Uterus (tissue), 4 donors: ENCODE data around the gene HCN3. TPM values are rescaled to one million over a fixed set of nuclear protein-coding genes. Genes with fewer than 3 reads are reported as not detected.
"Not testable (repeated sequence)": the region's sequence is repeated elsewhere in the genome, so short reads cannot be mapped to it uniquely, and the experiment has no call there.

Source experiments
- DNase-seq, 2 donors: peaks; one replicate each; pipeline ENCODE4 v3.0.0-alpha.2; 2019 to 2020
- H3K27ac ChIP-seq, 2 donors: fragments of 200-600 bp; sonication (generic); 1 replicate in 1 of 2; 2 replicates in 1 of 2; pipeline ENCODE4 v1.5.1; 2016 to 2018
- H3K27me3 ChIP-seq, 2 donors: fragments of 200-600 bp; sonication (generic); one replicate each; pipeline ENCODE4 v1.5.1; 2018 to 2019; ENCODE audit warnings: control low read depth in 1 of 2
- H3K36me3 ChIP-seq, 2 donors: fragments of 200-600 bp; sonication (generic); one replicate each; pipeline ENCODE4 v1.5.1; 2019; ENCODE audit warnings: control low read depth in 1 of 2
- H3K4me1 ChIP-seq, 2 donors: fragments of 200-600 bp; sonication (generic); one replicate each; pipeline ENCODE4 v1.5.1; 2018 to 2019; ENCODE audit warnings: control low read depth in 1 of 2
- H3K4me3 ChIP-seq, 2 donors: fragments of 200-600 bp; sonication (generic); 1 replicate in 1 of 2; 2 replicates in 1 of 2; pipeline ENCODE4 v1.5.1; 2018 to 2019; ENCODE audit warnings: mild to moderate bottlenecking in 1 of 2
- H3K9me3 ChIP-seq, 2 donors: fragments of 200-600 bp; sonication (generic); one replicate each; pipeline ENCODE4 v1.5.1; 2019; ENCODE audit warnings: control low read depth in 1 of 2
- CTCF ChIP-seq, 4 experiments: fragments of 200-600 bp in 2 of 4; fragments of 450-650 bp in 2 of 4; sonication (generic) in 2 of 4; IDR thresholded peaks; one replicate each; pipeline ENCODE4 v1.5.1; 2016 to 2019; ENCODE audit warnings: antibody characterized with exemption in 4 of 4, mild to moderate bottlenecking in 2 of 4, moderate library complexity in 1 of 4
- POLR2A ChIP-seq, 2 donors: fragments of 450-650 bp; IDR thresholded peaks; one replicate each; pipeline ENCODE4 v1.6.1; 2016; ENCODE audit warnings: antibody characterized with exemption in 2 of 2, mild to moderate bottlenecking in 1 of 2, moderate library complexity in 1 of 2
- intact Hi-C: fragments of 100-400 bp; cut with DNase I; formaldehyde crosslinking; loops from one replicate; pipeline ENCODE4 v1.15.1; 2023; ENCODE audit warnings: low total_unique reads
- total RNA-seq, 4 donors: library from RNA; depleted of rRNA in 3 of 4; stranded (reverse); fragments of >200 nt in 3 of 4; gene quantifications; one replicate each; pipeline versions ENCODE4 v1.1.0 to v1.2.4, GENCODE V29; 2014 to 2023
- donor health status: DM: yes; HTN: yes; CAD: no.

Gene HCN3
- total RNA-seq, 4 donors from 2014 or later: 4.2 to 5.5 TPM; not detected in 2

DNA sequence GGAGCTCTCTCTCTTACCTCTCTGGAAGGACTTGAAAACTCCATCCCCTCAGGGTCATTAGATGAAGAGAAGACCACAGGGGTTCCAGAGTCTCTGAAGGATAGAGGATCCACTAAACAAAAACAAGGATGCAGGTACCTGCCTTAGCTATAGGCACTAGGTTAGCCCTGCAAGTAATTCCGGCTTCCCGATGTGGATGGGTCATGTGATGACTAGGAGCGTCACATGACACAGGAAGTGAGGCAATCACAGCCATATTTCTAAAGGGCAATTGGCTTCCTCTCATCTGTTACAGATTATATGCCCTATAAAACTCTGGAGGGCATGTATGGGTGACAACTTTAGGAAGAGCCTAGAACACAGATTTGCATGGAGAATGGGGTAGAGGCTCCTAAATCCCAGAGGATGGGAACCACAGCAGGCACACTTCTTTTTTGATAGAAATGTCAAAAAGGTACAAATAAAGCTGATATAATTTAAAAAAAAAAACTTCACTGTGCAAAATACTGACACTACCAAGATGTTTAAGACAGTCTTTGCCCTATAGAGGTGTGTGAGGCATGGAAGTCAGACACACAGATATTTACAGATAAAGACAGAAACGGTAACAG, 36.1 kb upstream of the HCN3 start:
- peak overlapping the region; percentile 33 to 34 for H3K4me3 ChIP-seq
- peaks cover 0 to 3% of the 10 kb centered on the region in 2 donors for H3K27me3 ChIP-seq
- peak; percentile 57 to 80 for DNase-seq
- H3K9me3 ChIP-seq: no peaks in the 10 kb centered on the region
- H3K4me1 ChIP-seq: peaks cover 0 to 3% of the 10 kb centered on the region in 2 donors
- H3K27ac ChIP-seq: peak overlapping the region; percentile 39 to 55
- intact Hi-C loops: no loop called here
- H3K36me3 ChIP-seq: no peaks in the 10 kb centered on the region
- TF ChIP-seq CTCF (IDR thresholded peaks at IDR 0.05) (no peak), POLR2A (IDR thresholded peaks at IDR 0.05) (no peak)

GRCh38 chr1:155241841-155242264, 35.4 kb upstream of the HCN3 start:
- no peaks in the 10 kb centered on the region for H3K36me3 ChIP-seq
- TF ChIP-seq POLR2A (IDR thresholded peaks at IDR 0.05) (no peak), CTCF (IDR thresholded peaks at IDR 0.05) (no peak)
- DNase-seq: no peak
- H3K27ac ChIP-seq: peak overlapping the region; percentile 39 to 55
- H3K4me3 ChIP-seq: no peak overlapping the region
- peaks cover 0 to 3% of the 10 kb centered on the region in 2 donors for H3K27me3 ChIP-seq
- intact Hi-C loops: no loop called here
- H3K4me1 ChIP-seq: peaks cover 0 to 3% of the 10 kb centered on the region in 2 donors
- H3K9me3 ChIP-seq: no peaks in the 10 kb centered on the region

- TF ChIP-seq POLR2A (IDR thresholded peaks at IDR 0.05) (no peak), CTCF (IDR thresholded peaks at IDR 0.05) (no peak)
- H3K9me3 ChIP-seq: no peaks in the 10 kb centered on the region
- H3K4me1 ChIP-seq: peaks cover 0 to 3% of the 10 kb centered on the region in 2 donors
- DNase-seq: no peak
- peak overlapping the region in 1 of 2 donors; percentile 51 for H3K4me3 ChIP-seq
- H3K27me3 ChIP-seq: peaks cover 0 to 3% of the 10 kb centered on the region in 2 donors
- intact Hi-C loops: no loop called here
- peak overlapping the region; percentile 93 to 94 for H3K27ac ChIP-seq
- H3K36me3 ChIP-seq: no peaks in the 10 kb centered on the region
Measured at GRCh38 chr1:155242805-155243358, 34.4 kb upstream of the HCN3 start.

GRCh38 chr1:155244368-155245162, 32.7 kb upstream of the HCN3 start:
- peak; percentile 97 to 99 for DNase-seq
- Histone ChIP-seq H3K4me1 (peaks cover 0 to 3% of the 10 kb centered on the region in 2 donors), H3K27ac (peak overlapping the region; percentile 93 to 94), H3K36me3 (no peaks in the 10 kb centered on the region), H3K9me3 (no peaks in the 10 kb centered on the region), H3K27me3 (peaks cover 0 to 3% of the 10 kb centered on the region in 2 donors), H3K4me3 (peak overlapping the region; percentile 47 to 51)
- intact Hi-C loops: no loop called here
- TF ChIP-seq CTCF (IDR thresholded peaks at IDR 0.05) (peak; percentile 63 to 100 (median 92)), POLR2A (IDR thresholded peaks at IDR 0.05) (peak; percentile 75 to 85)

DNA sequence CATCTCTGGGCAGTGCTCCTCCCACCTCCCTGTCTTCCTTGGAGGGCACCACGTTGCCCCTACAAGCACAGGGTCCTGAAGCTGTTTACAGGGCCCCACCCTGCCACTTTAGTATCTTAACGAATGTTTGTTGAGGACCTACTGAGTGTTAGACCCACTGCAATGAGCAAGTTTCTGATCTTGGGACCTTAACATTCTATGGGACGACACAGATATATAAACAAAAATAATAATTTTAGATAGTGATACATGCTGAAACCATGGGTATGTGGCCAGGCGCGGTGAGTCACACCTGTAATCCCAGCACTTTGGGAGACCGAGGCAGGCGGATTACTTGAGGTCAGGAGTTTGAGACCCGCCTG, 32.1 kb upstream of the HCN3 start:
- Histone ChIP-seq H3K4me3 (peak overlapping the region; percentile 47 to 51), H3K27ac (peak overlapping the region; percentile 93 to 94), H3K4me1 (peaks cover 0 to 4% of the 10 kb centered on the region in 2 donors), H3K27me3 (peaks cover 0 to 3% of the 10 kb centered on the region in 2 donors), H3K36me3 (no peaks in the 10 kb centered on the region), H3K9me3 (no peaks in the 10 kb centered on the region)
- TF ChIP-seq CTCF (IDR thresholded peaks at IDR 0.05): no peak
- TF ChIP-seq POLR2A (IDR thresholded peaks at IDR 0.05): no peak
- no peak for DNase-seq
- intact Hi-C loops: no loop called here

DNA sequence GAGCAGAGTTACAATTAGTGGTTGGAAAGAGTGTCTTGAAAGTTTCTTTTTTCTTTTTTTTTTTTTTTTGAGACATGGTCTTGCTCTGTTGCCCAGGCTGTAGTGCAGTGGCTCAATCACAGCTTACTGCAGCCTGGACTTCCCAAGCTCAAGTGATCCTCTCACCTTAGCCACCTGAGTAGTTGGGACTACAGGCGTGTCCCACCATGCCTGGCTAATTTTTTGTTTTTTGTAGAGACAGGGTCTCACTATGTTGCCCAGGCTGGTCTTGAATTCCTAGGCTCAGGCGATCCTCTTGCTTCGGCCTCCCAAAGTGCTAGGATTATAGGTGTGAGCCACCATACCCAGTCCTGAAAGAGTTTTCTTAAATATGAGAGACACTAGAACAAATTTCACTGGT, 30.5 kb upstream of the HCN3 start:
- intact Hi-C loops, H3K9me3 ChIP-seq, H3K27ac ChIP-seq, H3K36me3 ChIP-seq, DNase-seq, H3K4me3 ChIP-seq, H3K4me1 ChIP-seq, H3K27me3 ChIP-seq: not testable (repeated sequence)
